GM23338 (cell line): Measurements from ENCODE around the gene POLR1C. TPM values are rescaled to one million over a fixed set of nuclear protein-coding genes. Genes with fewer than 3 reads are reported as not detected.

Source experiments
- ATAC-seq: fragments of 200-7000 bp; cut with Tn5 transposase; 3 replicates; pipeline ENCODE4 v1.9.1; 2020
- DNase-seq: peaks from one replicate; pipeline ENCODE4 v3.0.0-alpha.2; 2015; ENCODE audit warnings: low spot score
- H2AFZ ChIP-seq: fragments of 200-600 bp; sonication (generic); 2 replicates; pipeline ENCODE4 v1.8.0; 2016; ENCODE audit warnings: antibody characterized with exemption, mild to moderate bottlenecking, moderate library complexity
- H3F3A ChIP-seq: fragments of 200-600 bp; sonication (generic); replicated peaks from 2 replicates; pipeline ENCODE4 v1.8.0; 2017; ENCODE audit warnings: antibody characterized with exemption, mixed run types, low read depth
- H3K27ac ChIP-seq: fragments of 200-600 bp; sonication (generic); 2 replicates; pipeline ENCODE4 v1.6.1; 2016; ENCODE audit warnings: low read depth
- H3K27me3 ChIP-seq: fragments of 200-600 bp; sonication (generic); 2 replicates; pipeline ENCODE4 v1.8.0; 2016; ENCODE audit warnings: mild to moderate bottlenecking, mixed run types, moderate library complexity; ENCODE audit not compliant: insufficient read depth
- H3K36me3 ChIP-seq: fragments of 200-600 bp; sonication (generic); 2 replicates; pipeline ENCODE4 v1.8.0; 2016; ENCODE audit warnings: mild to moderate bottlenecking; ENCODE audit not compliant: insufficient read depth
- H3K4me1 ChIP-seq: fragments of 200-600 bp; sonication (generic); 2 replicates; pipeline ENCODE4 v1.8.0; 2016; ENCODE audit warnings: mild to moderate bottlenecking, moderate library complexity; ENCODE audit not compliant: insufficient read depth
- H3K4me2 ChIP-seq: fragments of 200-600 bp; sonication (generic); 2 replicates; pipeline ENCODE4 v1.7.1; 2017; ENCODE audit warnings: mixed run types
- H3K4me3 ChIP-seq: fragments of 200-600 bp; sonication (generic); 2 replicates; pipeline ENCODE4 v1.6.1; 2016; ENCODE audit warnings: mixed run types
- H3K79me2 ChIP-seq: fragments of 200-600 bp; sonication (generic); replicated peaks from 2 replicates; pipeline ENCODE4 v1.8.0; 2017; ENCODE audit warnings: mild to moderate bottlenecking; ENCODE audit not compliant: insufficient read depth
- H3K9me2 ChIP-seq: fragments of 200-600 bp; sonication (generic); 2 replicates; pipeline ENCODE4 v1.8.0; 2017; ENCODE audit not compliant: insufficient read depth
- H4K20me1 ChIP-seq: fragments of 200-600 bp; sonication (generic); replicated peaks from 2 replicates; pipeline ENCODE4 v1.8.0; 2017; ENCODE audit warnings: mild to moderate bottlenecking; ENCODE audit not compliant: insufficient read depth
- H3K27ac Mint-ChIP-seq: 2 replicates; pipeline ENCODE4 v1.8.0; 2020; ENCODE audit warnings: inconsistent platforms, mild to moderate bottlenecking, moderate library complexity, mixed read lengths
- H3K27me3 Mint-ChIP-seq: 3 replicates; pipeline ENCODE4 v1.8.0; 2022; ENCODE audit warnings: low read depth, mild to moderate bottlenecking, moderate library complexity, mixed read lengths, inconsistent platforms; ENCODE audit not compliant: insufficient read depth, poor library complexity
- H3K36me3 Mint-ChIP-seq: 3 replicates; pipeline ENCODE4 v1.8.0; 2021; ENCODE audit warnings: low read depth, mild to moderate bottlenecking, inconsistent platforms, moderate library complexity, mixed read lengths
- H3K4me1 Mint-ChIP-seq: 3 replicates; pipeline ENCODE4 v1.8.0; 2020; ENCODE audit warnings: mild to moderate bottlenecking, inconsistent platforms, mixed read lengths
- H3K4me3 Mint-ChIP-seq: 3 replicates; pipeline ENCODE4 v1.8.0; 2021; ENCODE audit warnings: moderate library complexity, mild to moderate bottlenecking, inconsistent platforms, mixed read lengths
- H3K9me3 Mint-ChIP-seq: 3 replicates; pipeline ENCODE4 v1.8.0; 2020; ENCODE audit warnings: moderate library complexity, mild to moderate bottlenecking, inconsistent platforms, mixed read lengths
- CREB1 ChIP-seq: fragments of 250-450 bp; sonication (Bioruptor Pico); IDR thresholded peaks from 2 replicates; pipeline ENCODE4 v1.5.0; 2020; ENCODE audit warnings: low read depth, mild to moderate bottlenecking, moderate library complexity
- CTCF ChIP-seq, 2 experiments: fragments of 200-600 bp in 1 of 2; sonication (generic) in 1 of 2; conservative IDR thresholded peaks; 2 replicates each; pipeline versions ENCODE4 v1.5.1 to v1.6.1; 2016 to 2017; ENCODE audit warnings: antibody characterized with exemption in 2 of 2, low read depth in 2 of 2, mild to moderate bottlenecking in 2 of 2, moderate library complexity in 1 of 2
- ETS1 ChIP-seq: IDR thresholded peaks from 2 replicates; pipeline ENCODE4 v1.6.1; 2016; ENCODE audit warnings: antibody characterized with exemption
- EZH2 ChIP-seq: fragments of 200-600 bp; sonication (generic); IDR thresholded peaks from one replicate; pipeline ENCODE4 v1.8.0; 2017; ENCODE audit warnings: antibody characterized with exemption, mild to moderate bottlenecking, low read depth; ENCODE audit not compliant: unreplicated experiment
- EZH2phosphoT487 ChIP-seq: fragments of 200-600 bp; sonication (generic); IDR thresholded peaks from one replicate; pipeline ENCODE4 v1.8.1; 2018; ENCODE audit warnings: antibody characterized with exemption; ENCODE audit not compliant: unreplicated experiment
- JUNB ChIP-seq: IDR thresholded peaks from one replicate; pipeline ENCODE4 v1.6.1; 2016; ENCODE audit warnings: antibody characterized with exemption; ENCODE audit not compliant: unreplicated experiment
- NANOG ChIP-seq: IDR thresholded peaks from 2 replicates; pipeline ENCODE4 v1.6.1; 2016; ENCODE audit warnings: antibody characterized with exemption, borderline replicate concordance
- POLR2AphosphoS5 ChIP-seq: IDR thresholded peaks from 2 replicates; pipeline ENCODE4 v1.6.1; 2016; ENCODE audit warnings: antibody characterized with exemption, low read depth
- STAT1 ChIP-seq: IDR thresholded peaks from one replicate; pipeline ENCODE4 v1.6.1; 2016; ENCODE audit warnings: antibody characterized with exemption; ENCODE audit not compliant: unreplicated experiment
- ZNF114 ChIP-seq: fragments of 250-450 bp; sonication (Bioruptor Pico); IDR thresholded peaks from 2 replicates; pipeline ENCODE4 v1.5.0; 2020; ENCODE audit warnings: mild to moderate bottlenecking, moderate library complexity
- ZNF331 ChIP-seq: fragments of 250-450 bp; sonication (Bioruptor Pico); IDR thresholded peaks from 2 replicates; pipeline ENCODE4 v1.5.0; 2020; ENCODE audit warnings: low read depth, mild to moderate bottlenecking, moderate library complexity
- ZNF462 ChIP-seq: fragments of 250-450 bp; sonication (Bioruptor Pico); IDR thresholded peaks from 2 replicates; pipeline ENCODE4 v1.5.0; 2020; ENCODE audit warnings: mild to moderate bottlenecking, moderate library complexity
- polyA plus RNA-seq: library from polyadenylated mRNA; unstranded; fragments of >200 nt; fragmentation: Nextera tagmentation; extraction: Ambion mirVana; gene quantifications from 2 replicates; pipeline ENCODE4 v1.2.1, GENCODE V29; 2016
- total RNA-seq: library from RNA; depleted of rRNA; stranded (reverse); fragments of >200 nt; shearing (Covaris generic); gene quantifications from 2 replicates; pipeline ENCODE4 v1.2.3, GENCODE V29; 2014

POLR1C gene
- total and polyA plus RNA-seq, 2 experiments from 2014 or later: 26.6 to 47.0 TPM

- TF ChIP-seq JUNB (no peak), CTCF (conservative IDR thresholded peaks at IDR 0.05; ENCODE audit: low read depth in 2 of 2) (no peak), STAT1 (no peak), EZH2 (no peak)
Measured at GRCh38 chr6:43540507-43540906, 23.6 kb downstream of the POLR1C start (continued).

- no peak overlapping the region for H3K4me2 ChIP-seq
- no peaks in the 10 kb centered on the region for H3K27me3 ChIP-seq
- Mint-ChIP-seq H3K9me3 (no peaks in the 10 kb centered on the region), H3K4me3 (no peak overlapping the region), H3K36me3 (peaks cover 84% of the 10 kb centered on the region), H3K27ac (no peak overlapping the region), H3K4me1 (no peaks in the 10 kb centered on the region), H3K27me3 (peaks cover 1% of the 10 kb centered on the region)
- H3K79me2 ChIP-seq: no peaks in the 10 kb centered on the region
- peaks cover 78% of the 10 kb centered on the region for H3K36me3 ChIP-seq
- H3K4me1 ChIP-seq: no peaks in the 10 kb centered on the region
- H3K9me2 ChIP-seq: no peaks in the 10 kb centered on the region
- no peak overlapping the region for H2AFZ ChIP-seq
- no peak overlapping the region for H3K27ac ChIP-seq
- no peak for ATAC-seq
- no peak overlapping the region for H3K4me3 ChIP-seq
- H4K20me1 ChIP-seq: peaks cover 22% of the 10 kb centered on the region
- H3F3A ChIP-seq: 0 out of 2 replicates have a peak, but pooled peaks cover 5% of the 10 kb centered on the region
- no peak for DNase-seq
- TF ChIP-seq ETS1 (no peak), POLR2AphosphoS5 (no peak), CTCF (conservative IDR thresholded peaks at IDR 0.05; ENCODE audit: low read depth in 2 of 2) (no peak), EZH2 (no peak), ZNF331 (CRISPR knock-in tag) (no peak), ZNF114 (CRISPR knock-in tag) (no peak), CREB1 (CRISPR knock-in tag) (no peak), ZNF462 (CRISPR knock-in tag) (no peak), NANOG (no peak), EZH2phosphoT487 (no peak)
Measured at GRCh38 chr6:43541774-43542471, 25.0 kb downstream of the POLR1C start.
